ENCODE results near the gene GIMAP8. TPM values are rescaled to one million over a fixed set of nuclear protein-coding genes. Genes with fewer than 3 reads are reported as not detected.
"Not testable (repeated sequence)": the region's sequence is repeated elsewhere in the genome, so short reads cannot be mapped to it uniquely, and the experiment has no call there.

GIMAP8 gene
- total RNA-seq, 1 donor from 2014 or later, result 7.0 TPM

DNA sequence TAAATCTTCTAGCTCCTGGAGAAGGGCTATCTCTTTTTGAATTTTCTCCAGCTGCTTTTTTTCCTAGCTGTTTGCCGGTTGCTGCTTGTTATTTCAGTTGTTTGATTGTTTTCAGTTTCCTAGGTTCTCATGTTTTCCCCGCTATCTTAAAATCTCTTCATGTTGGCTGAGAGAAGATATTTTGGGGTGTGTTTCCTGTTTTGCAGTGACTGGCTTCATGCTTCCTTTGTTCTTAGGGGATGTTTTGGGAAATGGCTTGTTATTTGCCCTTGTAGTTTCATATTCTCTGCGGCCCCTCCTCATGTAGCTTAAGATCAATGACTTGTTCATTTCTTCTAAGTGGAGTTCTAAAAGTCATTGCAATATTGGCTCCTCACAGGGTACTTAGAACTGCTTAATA lies 33.6 kb downstream of the GIMAP8 start:
- peaks cover 69% of the 10 kb centered on the region for H3K4me1 Mint-ChIP-seq (ENCODE audit: low read depth)
- intact Hi-C loops (cut with micrococcal nuclease), result not testable (repeated sequence)

DNA sequence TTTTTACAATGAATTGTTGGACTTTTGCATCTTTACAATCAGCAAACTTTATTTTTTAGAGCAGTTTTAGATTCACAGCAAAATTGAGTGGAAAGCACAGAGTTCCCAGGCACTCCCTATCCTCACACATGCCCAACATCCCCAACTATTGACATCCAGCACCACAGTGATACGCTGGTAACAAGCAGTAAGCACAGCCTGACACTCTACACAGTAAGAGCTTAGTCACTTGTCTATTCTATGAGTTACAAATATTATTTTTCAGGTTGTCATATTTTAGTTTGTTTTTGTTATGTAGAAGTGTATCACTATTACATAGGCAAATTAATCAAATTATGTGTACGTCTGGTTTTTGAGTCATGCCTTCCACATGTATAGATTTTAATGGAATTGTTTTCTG lies 37.2 kb downstream of the GIMAP8 start:
- peaks cover 39% of the 10 kb centered on the region for H3K4me1 Mint-ChIP-seq (ENCODE audit: low read depth)
- peaks cover 11% of the 10 kb centered on the region for H3K36me3 Mint-ChIP-seq (ENCODE audit: low read depth)
- DNase-seq (ENCODE audit: low spot score), result no peak
- no peak overlapping the region for H3K27ac Mint-ChIP-seq
- no peak overlapping the region for H3K4me3 Mint-ChIP-seq (ENCODE audit: low read depth)
- peaks cover 18% of the 10 kb centered on the region for H3K9me3 Mint-ChIP-seq
- intact Hi-C loops (cut with micrococcal nuclease), result no loop called here
- no peaks in the 10 kb centered on the region for H3K27me3 Mint-ChIP-seq (ENCODE audit: low read depth)

More for the DNA sequence above, 33.6 kb downstream of the GIMAP8 start:
- Mint-ChIP-seq H3K36me3 (ENCODE audit: low read depth) (peaks cover 17% of the 10 kb centered on the region), H3K27ac (peak overlapping the region; percentile 90), H3K4me3 (ENCODE audit: low read depth) (peak overlapping the region; percentile 66)
- H3K9me3 Mint-ChIP-seq; H3K27me3 Mint-ChIP-seq (ENCODE audit: low read depth); DNase-seq (ENCODE audit: low spot score): not testable (repeated sequence)

DNA sequence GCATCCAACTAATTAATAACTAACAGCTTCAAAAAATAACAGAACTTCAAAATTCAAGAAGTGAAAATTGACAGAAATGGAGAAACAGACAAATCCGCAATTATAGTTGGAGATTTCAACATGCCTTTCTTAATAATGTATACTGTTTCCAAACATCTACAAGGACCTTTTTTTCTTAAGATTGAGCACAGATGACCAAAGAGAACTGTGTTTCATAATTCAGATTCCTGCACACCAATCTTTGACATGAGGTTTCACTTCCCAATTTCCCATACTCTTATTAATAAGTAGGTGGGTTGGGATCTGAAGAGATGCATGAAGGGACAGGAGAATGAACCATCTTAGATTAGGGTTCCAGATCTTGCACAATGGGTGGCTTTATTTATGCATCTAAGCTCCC lies 39.4 kb downstream of the GIMAP8 start:
- Mint-ChIP-seq H3K36me3 (ENCODE audit: low read depth) (peaks cover 16% of the 10 kb centered on the region), H3K9me3 (peaks cover 21% of the 10 kb centered on the region), H3K4me1 (ENCODE audit: low read depth) (peaks cover 20% of the 10 kb centered on the region), H3K4me3 (ENCODE audit: low read depth) (no peak overlapping the region), H3K27me3 (ENCODE audit: low read depth) (no peaks in the 10 kb centered on the region), H3K27ac (no peak overlapping the region)
- DNase-seq (ENCODE audit: low spot score), result no peak
- intact Hi-C loops (cut with micrococcal nuclease), result no loop called here

DNA sequence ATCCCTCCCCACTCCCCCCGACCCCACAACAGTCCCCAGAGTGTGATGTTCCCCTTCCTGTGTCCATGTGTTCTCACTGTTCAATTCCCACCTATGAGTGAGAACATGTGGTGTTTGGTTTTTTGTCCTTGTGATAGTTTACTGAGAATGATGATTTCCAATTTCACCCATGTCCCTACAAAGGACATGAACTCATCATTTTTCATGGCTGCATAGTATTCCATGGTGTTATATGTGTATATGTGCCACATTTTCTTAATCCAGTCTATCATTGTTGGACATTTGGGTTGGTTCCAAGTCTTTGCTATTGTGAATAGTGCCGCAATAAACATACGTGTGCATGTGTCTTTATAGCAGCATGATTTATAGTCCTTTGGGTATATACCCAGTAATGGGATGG lies 43.0 kb downstream of the GIMAP8 start:
- not testable (repeated sequence) for H3K27ac Mint-ChIP-seq
- H3K9me3 Mint-ChIP-seq, result peaks cover 29% of the 10 kb centered on the region

GRCh38 chr7:150502519-150502918 lies 52.1 kb downstream of the GIMAP8 start:
- H3K36me3 Mint-ChIP-seq (ENCODE audit: low read depth), result peaks cover 56% of the 10 kb centered on the region
- H3K9me3 Mint-ChIP-seq, result peaks cover 39% of the 10 kb centered on the region
- intact Hi-C loops (cut with micrococcal nuclease), result loop anchor here (1.0 to 5.0 kb wide), 3 partner anchors 19 to 250 kb away; no protein-coding TSS in a partner anchor
- peak overlapping the region; percentile 81 for H3K27ac Mint-ChIP-seq
- peak overlapping the region; percentile 40 for H3K4me3 Mint-ChIP-seq (ENCODE audit: low read depth)
- peaks cover 60% of the 10 kb centered on the region for H3K4me1 Mint-ChIP-seq (ENCODE audit: low read depth)
- H3K27me3 Mint-ChIP-seq (ENCODE audit: low read depth), result no peaks in the 10 kb centered on the region
- peak; percentile 31 for DNase-seq (ENCODE audit: low spot score)

More for the DNA sequence above, 43.0 kb downstream of the GIMAP8 start:
- DNase-seq (ENCODE audit: low spot score); H3K4me3 Mint-ChIP-seq (ENCODE audit: low read depth); H3K27me3 Mint-ChIP-seq (ENCODE audit: low read depth); intact Hi-C loops (cut with micrococcal nuclease): not testable (repeated sequence)
- peaks cover 11% of the 10 kb centered on the region for H3K4me1 Mint-ChIP-seq (ENCODE audit: low read depth)
- H3K36me3 Mint-ChIP-seq (ENCODE audit: low read depth), result peaks cover 23% of the 10 kb centered on the region

- H3K4me3 Mint-ChIP-seq (ENCODE audit: low read depth), result no peak overlapping the region
- H3K4me1 Mint-ChIP-seq (ENCODE audit: low read depth), result peaks cover 63% of the 10 kb centered on the region
- H3K27me3 Mint-ChIP-seq (ENCODE audit: low read depth), result no peaks in the 10 kb centered on the region
- H3K36me3 Mint-ChIP-seq (ENCODE audit: low read depth), result peaks cover 49% of the 10 kb centered on the region
- no peak for DNase-seq (ENCODE audit: low spot score)
- peaks cover 33% of the 10 kb centered on the region for H3K9me3 Mint-ChIP-seq
- intact Hi-C loops (cut with micrococcal nuclease), result loop anchor here (5.0 kb wide), 2 partner anchors 164 to 249 kb away; no protein-coding TSS in a partner anchor
- H3K27ac Mint-ChIP-seq, result peak overlapping the region; percentile 81
Measured at GRCh38 chr7:150503155-150503554, 52.7 kb downstream of the GIMAP8 start.

DNA sequence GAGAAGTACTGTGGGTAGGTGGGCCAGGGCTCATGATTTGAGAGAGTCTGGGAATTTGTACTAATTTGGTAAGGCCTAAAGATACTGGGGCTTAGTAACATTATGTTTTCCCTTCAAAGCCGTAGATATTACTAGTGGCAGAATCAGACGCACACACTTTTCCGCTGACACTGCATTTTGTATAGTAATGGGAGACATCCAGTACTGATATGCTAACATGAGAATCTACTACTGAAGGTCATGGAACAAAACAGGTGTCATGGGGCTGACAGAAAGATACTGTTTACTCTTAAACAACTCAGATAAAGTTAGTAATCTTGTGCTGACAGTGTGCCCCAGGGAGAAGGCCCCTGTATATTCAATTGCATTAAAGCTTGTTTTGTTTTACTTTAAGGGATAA lies 53.2 kb downstream of the GIMAP8 start:
- intact Hi-C loops (cut with micrococcal nuclease), result loop anchor here (5.0 kb wide), 2 partner anchors 164 to 249 kb away; no protein-coding TSS in a partner anchor
- Mint-ChIP-seq H3K27me3 (ENCODE audit: low read depth) (no peaks in the 10 kb centered on the region), H3K4me1 (ENCODE audit: low read depth) (peaks cover 66% of the 10 kb centered on the region), H3K27ac (peak overlapping the region; percentile 81), H3K4me3 (ENCODE audit: low read depth) (no peak overlapping the region), H3K9me3 (peaks cover 30% of the 10 kb centered on the region), H3K36me3 (ENCODE audit: low read depth) (peaks cover 45% of the 10 kb centered on the region)
- no peak for DNase-seq (ENCODE audit: low spot score)

DNA sequence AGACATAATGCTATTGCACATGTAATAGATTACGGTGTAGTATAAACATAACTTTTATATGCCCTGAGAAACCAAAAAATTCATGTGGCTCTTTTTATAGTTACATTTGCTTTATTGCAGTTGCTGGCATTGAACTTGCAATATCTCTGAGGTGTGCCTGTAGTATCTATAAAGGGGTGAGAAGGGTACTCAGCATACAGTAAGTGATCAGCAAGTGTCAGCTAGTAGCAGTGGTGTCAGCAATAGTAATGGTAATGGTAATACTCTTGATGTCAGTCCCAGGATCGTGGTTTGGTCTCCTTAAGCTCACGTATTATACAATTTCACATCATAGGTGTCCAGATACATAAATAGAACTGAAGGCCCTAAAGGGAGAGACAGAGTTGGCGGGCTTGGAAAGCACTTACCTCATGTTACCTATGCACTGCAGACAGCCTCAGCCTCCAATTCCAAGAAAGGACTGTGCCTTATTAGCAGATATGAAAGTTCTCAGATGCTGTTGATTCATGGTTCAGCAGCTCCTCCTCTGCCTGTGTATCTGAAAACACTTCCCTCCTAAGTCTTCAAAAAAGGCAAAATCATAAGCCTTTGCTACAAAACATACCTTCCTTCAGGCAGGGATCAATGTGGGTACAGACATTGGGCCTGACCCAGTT lies 57.6 kb downstream of the GIMAP8 start:
- intact Hi-C loops (cut with micrococcal nuclease), result no loop called here
- Mint-ChIP-seq H3K4me3 (ENCODE audit: low read depth) (peak overlapping the region; percentile 47), H3K36me3 (ENCODE audit: low read depth) (peaks cover 26% of the 10 kb centered on the region), H3K27me3 (ENCODE audit: low read depth) (no peaks in the 10 kb centered on the region), H3K9me3 (peaks cover 21% of the 10 kb centered on the region), H3K27ac (peak overlapping the region; percentile 46), H3K4me1 (ENCODE audit: low read depth) (peaks cover 74% of the 10 kb centered on the region)
- DNase-seq (ENCODE audit: low spot score), result no peak

DNA sequence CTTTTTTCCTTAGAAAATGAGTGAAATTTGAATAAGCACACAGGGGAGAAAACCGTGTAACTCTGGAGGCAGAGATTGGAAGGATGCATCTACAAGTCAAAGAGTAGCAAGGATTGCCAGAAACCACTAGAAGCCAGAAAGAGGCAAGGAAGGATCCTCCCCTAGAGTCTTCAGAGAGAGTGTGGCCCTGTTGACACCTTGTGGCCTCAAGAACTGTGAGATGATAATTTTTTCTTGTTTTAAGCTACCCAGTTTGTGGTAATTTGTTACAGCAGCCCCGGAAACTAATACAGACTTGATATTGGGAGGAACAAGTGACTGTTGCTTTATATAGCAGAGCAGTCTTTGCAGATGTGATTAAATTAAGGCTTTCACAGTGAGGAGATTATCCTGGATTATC lies 60.6 kb downstream of the GIMAP8 start:
- peaks cover 21% of the 10 kb centered on the region for H3K9me3 Mint-ChIP-seq
- peaks cover 21% of the 10 kb centered on the region for H3K36me3 Mint-ChIP-seq (ENCODE audit: low read depth)
- H3K27ac Mint-ChIP-seq, result no peak overlapping the region
- intact Hi-C loops (cut with micrococcal nuclease), result no loop called here
- H3K27me3 Mint-ChIP-seq (ENCODE audit: low read depth), result no peaks in the 10 kb centered on the region
- H3K4me1 Mint-ChIP-seq (ENCODE audit: low read depth), result peaks cover 61% of the 10 kb centered on the region
- H3K4me3 Mint-ChIP-seq (ENCODE audit: low read depth), result no peak overlapping the region
- DNase-seq (ENCODE audit: low spot score), result no peak

DNA sequence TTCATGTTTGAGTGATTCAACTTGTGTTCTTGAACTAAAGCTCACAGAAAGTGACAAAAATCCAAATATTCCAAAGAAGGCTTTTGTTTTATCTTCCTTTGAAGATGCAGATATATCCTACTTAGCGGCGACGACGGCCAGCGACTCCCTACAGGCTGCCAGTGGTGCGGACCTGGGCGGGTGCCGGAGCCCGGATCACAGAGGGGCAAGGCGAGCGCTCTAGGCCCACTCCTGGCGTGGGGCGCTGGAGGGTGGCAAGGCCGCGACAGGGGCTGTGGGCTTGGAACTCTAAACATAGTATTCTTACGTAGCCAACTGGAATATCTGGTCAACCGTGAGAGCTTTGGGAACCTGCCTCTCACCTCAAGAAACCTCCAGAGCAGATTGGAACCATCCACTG lies 63.3 kb downstream of the GIMAP8 start:
- intact Hi-C loops (cut with micrococcal nuclease), result loop anchor here (2.0 kb wide), 2 partner anchors 33 to 55 kb away; no protein-coding TSS in a partner anchor
- no peak for DNase-seq (ENCODE audit: low spot score)
- Mint-ChIP-seq H3K36me3 (ENCODE audit: low read depth) (peaks cover 25% of the 10 kb centered on the region), H3K27me3 (ENCODE audit: low read depth) (no peaks in the 10 kb centered on the region), H3K4me1 (ENCODE audit: low read depth) (peaks cover 49% of the 10 kb centered on the region), H3K27ac (peak overlapping the region; percentile 89), H3K9me3 (peaks cover 18% of the 10 kb centered on the region), H3K4me3 (ENCODE audit: low read depth) (peak overlapping the region; percentile 89)

- Mint-ChIP-seq H3K36me3 (ENCODE audit: low read depth) (peaks cover 26% of the 10 kb centered on the region), H3K4me1 (ENCODE audit: low read depth) (peaks cover 45% of the 10 kb centered on the region), H3K27me3 (ENCODE audit: low read depth) (no peaks in the 10 kb centered on the region), H3K4me3 (ENCODE audit: low read depth) (peak within 1 kb of the TSS; percentile 89), H3K9me3 (peaks cover 18% of the 10 kb centered on the region), H3K27ac (peak within 1 kb of the TSS; percentile 89)
- peak; percentile 63 for DNase-seq (ENCODE audit: low spot score)
- intact Hi-C loops (cut with micrococcal nuclease), result loop anchor here (1.0 to 5.0 kb wide), 7 partner anchors 34 to 240 kb away; partner anchors contain the start of genes ACTR3C, GIMAP6 and LRRC61
Measured at GRCh38 chr7:150514748-150515222, 64.4 kb downstream of the GIMAP8 start, which contains the start of gene GIMAP7. Gene GIMAP7 (plus strand): TSS chr7:150514872. CDS start chr7:150519975, 5,103 bp downstream.

DNA sequence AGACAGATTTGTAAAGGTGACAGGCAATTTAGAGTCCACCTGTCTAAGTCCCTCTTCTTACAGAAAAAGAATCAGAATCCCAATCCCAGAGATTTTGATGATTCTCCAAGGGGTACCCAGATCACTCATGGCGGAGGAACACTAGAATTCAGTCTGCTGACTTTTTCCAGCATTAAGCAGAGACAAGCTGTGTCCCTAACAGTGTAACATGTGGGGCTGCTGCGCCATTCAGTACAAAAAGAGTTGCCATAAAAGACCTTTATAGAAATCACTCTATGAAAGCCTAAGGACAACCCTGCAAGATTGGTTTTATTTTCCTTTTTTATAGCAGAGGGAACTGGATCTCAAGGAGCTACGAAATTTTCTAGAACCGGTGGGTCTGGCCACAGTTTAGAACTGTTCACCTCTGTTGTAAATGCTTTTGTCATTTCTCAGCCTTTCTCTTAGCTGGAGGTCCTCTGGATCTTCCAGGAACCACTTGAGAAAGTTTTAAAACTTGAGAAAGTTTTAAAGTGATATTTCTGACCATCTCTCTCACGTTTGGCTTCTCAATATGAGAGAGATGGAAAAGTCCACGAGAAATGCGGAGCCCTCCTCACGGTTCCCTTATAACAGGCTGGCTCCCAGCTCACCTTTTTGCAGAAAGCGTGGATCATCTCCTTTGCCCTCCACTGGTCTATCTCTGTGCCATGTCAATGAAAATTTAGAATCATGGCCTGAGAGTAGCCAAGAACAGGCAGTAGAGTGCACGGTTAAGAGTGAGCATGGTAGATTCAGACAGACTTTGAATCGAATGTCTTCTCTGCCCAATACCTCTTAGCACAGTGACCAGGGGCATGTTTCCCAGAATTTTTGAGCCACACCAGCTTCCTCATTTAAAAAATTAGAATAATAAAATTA lies 65.1 kb downstream of the GIMAP8 start:
- Mint-ChIP-seq H3K4me3 (ENCODE audit: low read depth) (peak overlapping the region; percentile 89), H3K4me1 (ENCODE audit: low read depth) (peaks cover 44% of the 10 kb centered on the region), H3K9me3 (peaks cover 11% of the 10 kb centered on the region), H3K27me3 (ENCODE audit: low read depth) (no peaks in the 10 kb centered on the region), H3K27ac (peak overlapping the region; percentile 89), H3K36me3 (ENCODE audit: low read depth) (peaks cover 27% of the 10 kb centered on the region)
- intact Hi-C loops (cut with micrococcal nuclease), result loop anchor here (1.0 to 5.0 kb wide), 8 partner anchors 35 to 239 kb away; partner anchors contain the start of genes ACTR3C, GIMAP5, GIMAP6 and LRRC61
- DNase-seq (ENCODE audit: low spot score), result no peak

All from activated T-helper 2 cell treated with anti-CD3 and anti-CD28 coated beads, Interferon-gamma antibody, Interleukin-2, Interleukin-4, amounts not matched to agents 10 μg/mL and 5 μg/mL and 100 μg/mL, durations not matched to agents 14 hours and 24 hours and 36 hours (primary cell).